Stimulated activated naive CD8-positive, alpha-beta T cell treated with anti-CD3 and anti-CD28 coated beads, Interleukin-15, Interleukin-2, amounts not matched to agents 100 ng/mL and 50 ng/mL, for 24 hours (primary cell): ENCODE results near the gene CENPA.

Source experiments
- H3K27ac Mint-ChIP-seq: one replicate; pipeline ENCODE4 v1.8.0; 2021; ENCODE audit warnings: mild to moderate bottlenecking, mixed read lengths
- H3K27me3 Mint-ChIP-seq: one replicate; pipeline ENCODE4 v1.8.0; 2021; ENCODE audit warnings: mixed read lengths
- H3K36me3 Mint-ChIP-seq: one replicate; pipeline ENCODE4 v1.8.0; 2021; ENCODE audit warnings: low read depth, mixed read lengths
- H3K4me1 Mint-ChIP-seq: one replicate; pipeline ENCODE4 v1.8.0; 2021; ENCODE audit warnings: low read depth, mixed read lengths
- H3K4me3 Mint-ChIP-seq: one replicate; pipeline ENCODE4 v1.8.0; 2021; ENCODE audit warnings: mild to moderate bottlenecking, mixed read lengths
- H3K9me3 Mint-ChIP-seq: one replicate; pipeline ENCODE4 v1.8.0; 2021; ENCODE audit warnings: mixed read lengths

CENPA gene

DNA sequence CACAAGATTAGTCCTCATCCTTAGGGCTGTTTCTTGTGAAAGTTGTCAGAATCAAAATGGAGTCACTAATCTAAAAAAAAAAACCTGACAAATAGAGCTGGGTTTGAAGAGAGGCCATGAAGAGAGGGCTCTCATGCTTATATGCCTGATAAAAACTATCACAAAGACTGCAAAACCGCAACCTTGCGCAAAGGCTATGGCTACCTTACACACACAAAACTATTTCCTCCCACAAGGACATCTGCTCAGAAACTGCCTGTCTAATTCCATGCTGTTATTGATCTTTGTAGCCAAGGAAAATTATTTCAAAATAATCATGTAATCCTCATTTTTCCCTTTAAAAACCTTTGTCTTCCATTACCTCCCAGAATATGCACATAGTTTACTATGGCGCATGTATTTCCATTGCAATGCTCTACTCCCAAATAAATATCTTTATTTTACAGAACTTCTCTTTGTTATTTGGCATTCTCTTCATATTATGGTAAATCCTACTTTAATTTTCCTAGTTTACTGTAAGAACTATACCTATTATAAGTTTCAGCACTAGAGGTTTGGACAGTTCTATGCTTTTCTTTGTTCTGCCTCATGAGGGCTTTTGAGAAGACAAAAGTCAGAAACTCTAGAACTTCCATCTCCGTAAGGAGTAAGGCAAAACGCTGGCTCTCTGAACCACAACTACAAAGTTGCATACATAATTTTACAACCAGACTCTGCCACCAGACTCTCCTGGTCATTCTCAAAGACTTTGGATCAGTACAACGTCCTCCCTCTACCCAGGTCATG lies 52.5 kb downstream of the CENPA start:
- H3K27me3 Mint-ChIP-seq: peaks cover 59% of the 10 kb centered on the region

GRCh38 chr2:26840937-26841610 lies 55.2 kb downstream of the CENPA start:
- H3K27ac Mint-ChIP-seq: no peak overlapping the region
- H3K4me1 Mint-ChIP-seq: no peaks in the 10 kb centered on the region
- no peak overlapping the region for H3K4me3 Mint-ChIP-seq
- no peaks in the 10 kb centered on the region for H3K36me3 Mint-ChIP-seq
- H3K9me3 Mint-ChIP-seq: no peaks in the 10 kb centered on the region
- H3K27me3 Mint-ChIP-seq: peaks cover 52% of the 10 kb centered on the region

More for the DNA sequence above, 52.5 kb downstream of the CENPA start:
- Mint-ChIP-seq H3K36me3 (no peaks in the 10 kb centered on the region), H3K4me3 (no peak overlapping the region), H3K4me1 (no peaks in the 10 kb centered on the region), H3K27ac (no peak overlapping the region), H3K9me3 (no peaks in the 10 kb centered on the region)

- Mint-ChIP-seq H3K27me3 (peaks cover 54% of the 10 kb centered on the region), H3K36me3 (no peaks in the 10 kb centered on the region), H3K4me3 (no peak overlapping the region), H3K9me3 (no peaks in the 10 kb centered on the region), H3K4me1 (peaks cover 5% of the 10 kb centered on the region), H3K27ac (no peak overlapping the region)
Measured at GRCh38 chr2:26843041-26843440, 57.2 kb downstream of the CENPA start.
